Measurements from ENCODE around the gene ZBTB20.

DNA sequence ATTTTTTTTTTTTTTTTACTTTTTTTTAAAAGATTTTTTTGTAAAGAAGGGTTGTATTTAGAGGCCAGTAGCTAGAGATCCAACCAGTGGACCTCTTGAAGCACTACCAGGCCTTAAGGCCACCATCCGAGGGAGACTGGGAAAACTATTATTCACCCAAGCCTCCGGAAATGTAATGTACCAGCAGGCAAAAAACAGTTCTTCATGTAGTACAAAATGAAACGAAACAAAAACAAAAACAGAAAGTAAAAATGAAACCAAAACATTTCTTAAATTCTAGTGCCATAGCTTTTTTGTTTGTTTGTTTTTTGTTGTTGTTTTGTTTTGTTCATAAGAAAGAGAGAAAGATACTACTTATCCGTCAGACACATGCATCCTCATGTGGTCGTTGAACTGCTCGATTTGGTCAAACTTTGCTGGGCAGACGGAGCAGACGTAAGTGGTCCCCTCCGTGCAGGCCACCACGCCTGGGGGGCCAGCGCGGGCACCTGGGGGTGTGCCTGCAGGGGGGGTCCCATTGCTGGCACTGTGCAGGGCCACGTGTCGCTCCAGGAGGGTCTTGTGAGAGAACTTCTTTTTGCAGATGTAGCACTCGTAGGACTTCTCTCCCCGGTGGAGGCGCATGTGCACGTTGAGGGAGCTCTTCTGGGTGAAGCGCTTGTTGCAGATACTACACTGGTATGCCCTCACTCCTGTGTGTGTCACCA is 808.3 kb downstream of the ZBTB20 start:
- TF ChIP-seq, protein P1, sequence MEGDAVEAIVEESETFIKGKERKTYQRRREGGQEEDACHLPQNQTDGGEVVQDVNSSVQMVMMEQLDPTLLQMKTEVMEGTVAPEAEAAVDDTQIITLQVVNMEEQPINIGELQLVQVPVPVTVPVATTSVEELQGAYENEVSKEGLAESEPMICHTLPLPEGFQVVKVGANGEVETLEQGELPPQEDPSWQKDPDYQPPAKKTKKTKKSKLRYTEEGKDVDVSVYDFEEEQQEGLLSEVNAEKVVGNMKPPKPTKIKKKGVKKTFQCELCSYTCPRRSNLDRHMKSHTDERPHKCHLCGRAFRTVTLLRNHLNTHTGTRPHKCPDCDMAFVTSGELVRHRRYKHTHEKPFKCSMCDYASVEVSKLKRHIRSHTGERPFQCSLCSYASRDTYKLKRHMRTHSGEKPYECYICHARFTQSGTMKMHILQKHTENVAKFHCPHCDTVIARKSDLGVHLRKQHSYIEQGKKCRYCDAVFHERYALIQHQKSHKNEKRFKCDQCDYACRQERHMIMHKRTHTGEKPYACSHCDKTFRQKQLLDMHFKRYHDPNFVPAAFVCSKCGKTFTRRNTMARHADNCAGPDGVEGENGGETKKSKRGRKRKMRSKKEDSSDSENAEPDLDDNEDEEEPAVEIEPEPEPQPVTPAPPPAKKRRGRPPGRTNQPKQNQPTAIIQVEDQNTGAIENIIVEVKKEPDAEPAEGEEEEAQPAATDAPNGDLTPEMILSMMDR (IDR thresholded peaks at IDR 0.05; ENCODE audit: borderline replicate concordance, extremely low read depth, low read length, poor library complexity, severe bottlenecking), result no peak
- no peak for TF ChIP-seq EZH2 (IDR thresholded peaks at IDR 0.05; ENCODE audit: borderline replicate concordance, low read depth, low read length, severe bottlenecking)

All from DND-41 (cell line).